ENCODE data around the gene CHCHD10.

GRCh38 chr22:23786261-23786710 is 18.5 kb upstream of the CHCHD10 start:
- no peak for TF ChIP-seq AKAP8 (CRISPR knock-in tag; IDR thresholded peaks at IDR 0.05)
- TF ChIP-seq ZNF331 (CRISPR knock-in tag; IDR thresholded peaks at IDR 0.05), result no peak
- no peak; the same call in 1 of the 2 replicates for TF ChIP-seq MAX (IDR thresholded peaks at IDR 0.05)
- TF ChIP-seq HOXA7 (CRISPR knock-in tag; IDR thresholded peaks at IDR 0.05), result no peak
- TF ChIP-seq JUNB (CRISPR knock-in tag; IDR thresholded peaks at IDR 0.05; ENCODE audit: borderline replicate concordance), result no peak
- no peak for TF ChIP-seq NCOR1 (IDR thresholded peaks at IDR 0.05; ENCODE audit: borderline replicate concordance, low read length)
- TF ChIP-seq CTCF (CRISPR knock-in tag; IDR thresholded peaks at IDR 0.05), result no peak
- no peak for TF ChIP-seq ZHX1 (CRISPR knock-in tag; IDR thresholded peaks at IDR 0.05; ENCODE audit: low read depth)
- no peak for TF ChIP-seq BRF2 (CRISPR knock-in tag; IDR thresholded peaks at IDR 0.05)
- TF ChIP-seq SAFB2 (CRISPR knock-in tag; IDR thresholded peaks at IDR 0.05; ENCODE audit: borderline replicate concordance, low read depth), result no peak
- TF ChIP-seq EZH2 (conservative IDR thresholded peaks at IDR 0.05; ENCODE audit: low read depth, low read length), result no peak
- TF ChIP-seq HMGA1 (CRISPR knock-in tag; conservative IDR thresholded peaks at IDR 0.05), result no peak
- no peak for TF ChIP-seq ATF5 (CRISPR knock-in tag; IDR thresholded peaks at IDR 0.05; ENCODE audit: low read depth)
- TF ChIP-seq ZNF687 (CRISPR knock-in tag; IDR thresholded peaks at IDR 0.05), result no peak; the same call in 1 of the 2 replicates
